Activated naive CD4-positive, alpha-beta T cell treated with anti-CD3 and anti-CD28 coated beads, Interleukin-2, amount 50 U/mL, for 72 hours (primary cell): Measurements from ENCODE around the gene ARL15. TPM values are rescaled to one million over a fixed set of nuclear protein-coding genes. Genes with fewer than 3 reads are reported as not detected.
A peak's percentile ranks its signal among the peaks of the same experiment; 100 is the strongest.
"Not testable (repeated sequence)": the region's sequence is repeated elsewhere in the genome, so short reads cannot be mapped to it uniquely, and the experiment has no call there.

ENCODE experiments used
- ATAC-seq, 2 donors: fragments of 150-1000 bp; cut with Tn5 transposase; 2 replicates each; pipeline ENCODE4 v1.10.0; 2021; ENCODE audit warnings: mild to moderate bottlenecking in 2 of 2, moderate library complexity in 2 of 2
- DNase-seq, 2 donors: peaks; one replicate each; pipeline ENCODE4 v3.0.0; 2021 to 2022; ENCODE audit warnings: low spot score in 2 of 2
- H3K27ac Mint-ChIP-seq, 2 donors: one replicate each; pipeline ENCODE4 v1.8.0; 2022; ENCODE audit warnings: mild to moderate bottlenecking in 2 of 2, mixed read lengths in 2 of 2
- H3K36me3 Mint-ChIP-seq, 2 donors: one replicate each; pipeline ENCODE4 v1.8.0; 2022; ENCODE audit warnings: mixed read lengths in 2 of 2
- H3K9me3 Mint-ChIP-seq, 2 donors: one replicate each; pipeline ENCODE4 v1.8.0; 2022; ENCODE audit warnings: mixed read lengths in 2 of 2
- total RNA-seq, 2 donors: library from RNA; stranded (reverse); gene quantifications; one replicate each; pipeline ENCODE4 v1.2.3, GENCODE V29; 2022

ARL15 gene
- 10 to 100 TPM in 1 of 2 donors, 1 to 10 TPM in 1; 7.1 to 10.2 TPM for total RNA-seq

GRCh38 chr5:54310433-54311175, at the start of gene ARL15:
ARL15 (minus strand) TSS chr5:54310573.
- ATAC-seq = peak; percentile 95 to 96
- H3K9me3 Mint-ChIP-seq = no peaks in the 10 kb centered on the region
- peaks cover 0 to 15% of the 10 kb centered on the region in 2 donors for H3K36me3 Mint-ChIP-seq
- peak; percentile 94 to 98 for DNase-seq
- peak within 1 kb of the TSS; percentile 89 to 99 for H3K27ac Mint-ChIP-seq

GRCh38 chr5:54360089-54360488, 49.7 kb upstream of the ARL15 start:
- H3K36me3 Mint-ChIP-seq = peaks cover 0 to 10% of the 10 kb centered on the region in 2 donors
- DNase-seq (no peak), ATAC-seq (no peak)
- H3K9me3 Mint-ChIP-seq = peaks cover 5 to 10% of the 10 kb centered on the region in 2 donors
- H3K27ac Mint-ChIP-seq = no peak overlapping the region

GRCh38 chr5:54357408-54358058, 47.2 kb upstream of the ARL15 start:
- peaks cover 13 to 20% of the 10 kb centered on the region in 2 donors for H3K9me3 Mint-ChIP-seq
- no peak overlapping the region for H3K27ac Mint-ChIP-seq
- H3K36me3 Mint-ChIP-seq = peaks cover 9 to 24% of the 10 kb centered on the region in 2 donors
- no peak for DNase-seq
- ATAC-seq = no peak

GRCh38 chr5:54353933-54354564, 43.7 kb upstream of the ARL15 start:
- not testable (repeated sequence) for H3K27ac Mint-ChIP-seq, ATAC-seq, DNase-seq
- H3K9me3 Mint-ChIP-seq = peaks cover 13 to 20% of the 10 kb centered on the region in 2 donors
- peaks cover 9 to 24% of the 10 kb centered on the region in 2 donors for H3K36me3 Mint-ChIP-seq

- not testable (repeated sequence) for ATAC-seq, H3K27ac Mint-ChIP-seq, DNase-seq
- Mint-ChIP-seq H3K9me3 (peaks cover 13 to 20% of the 10 kb centered on the region in 2 donors), H3K36me3 (peaks cover 9 to 24% of the 10 kb centered on the region in 2 donors)
Measured at GRCh38 chr5:54352580-54352979, 42.2 kb upstream of the ARL15 start.

GRCh38 chr5:54347221-54347865, 37.0 kb upstream of the ARL15 start:
- H3K27ac Mint-ChIP-seq = no peak overlapping the region
- peaks cover 11 to 12% of the 10 kb centered on the region in 2 donors for H3K36me3 Mint-ChIP-seq
- peaks cover 0 to 15% of the 10 kb centered on the region in 2 donors for H3K9me3 Mint-ChIP-seq
- ATAC-seq (no peak), DNase-seq (no peak)

- Mint-ChIP-seq H3K9me3 (peaks cover 0 to 15% of the 10 kb centered on the region in 2 donors), H3K27ac (no peak overlapping the region), H3K36me3 (peaks cover 11 to 12% of the 10 kb centered on the region in 2 donors)
- DNase-seq (no peak), ATAC-seq (no peak)
Measured at GRCh38 chr5:54344653-54345052, 34.3 kb upstream of the ARL15 start.

GRCh38 chr5:54341971-54342370, 31.6 kb upstream of the ARL15 start:
- Mint-ChIP-seq H3K27ac (no peak overlapping the region), H3K9me3 (peaks cover 10 to 15% of the 10 kb centered on the region in 2 donors), H3K36me3 (peaks cover 6 to 13% of the 10 kb centered on the region in 2 donors)
- ATAC-seq (no peak), DNase-seq (no peak)

GRCh38 chr5:54337523-54337922, 27.1 kb upstream of the ARL15 start:
- H3K36me3 Mint-ChIP-seq = peaks cover 12 to 31% of the 10 kb centered on the region in 2 donors
- ATAC-seq (no peak), DNase-seq (no peak)
- H3K9me3 Mint-ChIP-seq = peaks cover 20 to 40% of the 10 kb centered on the region in 2 donors
- no peak overlapping the region for H3K27ac Mint-ChIP-seq

- peaks cover 20 to 31% of the 10 kb centered on the region in 2 donors for H3K9me3 Mint-ChIP-seq
- peaks cover 12 to 29% of the 10 kb centered on the region in 2 donors for H3K36me3 Mint-ChIP-seq
- no peak for ATAC-seq
- no peak for DNase-seq
- no peak overlapping the region for H3K27ac Mint-ChIP-seq
Measured at GRCh38 chr5:54332720-54333119, 22.3 kb upstream of the ARL15 start.

- Mint-ChIP-seq H3K27ac (no peak overlapping the region), H3K9me3 (peaks cover 6 to 12% of the 10 kb centered on the region in 2 donors), H3K36me3 (peaks cover 10 to 13% of the 10 kb centered on the region in 2 donors)
- DNase-seq (no peak), ATAC-seq (no peak)
Measured at GRCh38 chr5:54329731-54330709, 19.6 kb upstream of the ARL15 start.

GRCh38 chr5:54326662-54327270, 16.4 kb upstream of the ARL15 start:
- Mint-ChIP-seq H3K9me3 (no peaks in the 10 kb centered on the region), H3K27ac (no peak overlapping the region), H3K36me3 (no peaks in the 10 kb centered on the region)
- ATAC-seq (no peak), DNase-seq (no peak)

GRCh38 chr5:54325610-54326311, 15.4 kb upstream of the ARL15 start:
- Mint-ChIP-seq H3K36me3 (no peaks in the 10 kb centered on the region), H3K27ac (no peak overlapping the region), H3K9me3 (no peaks in the 10 kb centered on the region)
- ATAC-seq = no peak
- no peak for DNase-seq

- Mint-ChIP-seq H3K27ac (no peak overlapping the region), H3K9me3 (no peaks in the 10 kb centered on the region), H3K36me3 (no peaks in the 10 kb centered on the region)
- no peak for ATAC-seq
- DNase-seq = no peak
Measured at GRCh38 chr5:54325272-54325609, 14.9 kb upstream of the ARL15 start.
